ENCODE measurements around the gene YEATS2. TPM values are rescaled to one million over a fixed set of nuclear protein-coding genes. Genes with fewer than 3 reads are reported as not detected.

YEATS2 gene
- polyA plus RNA-seq, 1 donor from 2014 or later = 46.2 TPM

DNA sequence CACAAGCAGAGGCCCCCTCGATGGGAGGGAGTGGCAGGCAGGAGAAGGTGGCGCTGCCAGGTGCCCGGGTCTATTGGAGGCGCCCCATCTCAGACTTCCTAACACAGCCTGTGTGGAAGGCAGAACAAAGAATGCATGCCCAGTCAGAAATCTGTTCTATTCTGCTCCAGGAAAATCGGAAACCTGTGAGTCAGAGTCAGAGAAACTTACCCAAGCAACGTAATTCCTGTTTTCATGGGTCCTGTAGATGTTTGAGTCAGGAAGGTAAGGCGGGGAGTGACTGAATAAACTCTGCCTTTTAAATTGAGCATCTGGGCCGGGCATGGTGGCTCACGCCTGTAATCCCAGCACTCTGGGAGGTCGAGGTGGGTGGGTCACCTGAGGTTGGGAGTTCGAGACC, 114.0 kb downstream of the YEATS2 start:
- Histone ChIP-seq H3F3A (ENCODE audit: insufficient read depth, low read length, poor library complexity, severe bottlenecking) (no peaks in the 10 kb centered on the region), H3K9ac (ENCODE audit: low read length) (no peak overlapping the region), H3K36me3 (ENCODE audit: insufficient read depth, low read length) (peaks cover 24% of the 10 kb centered on the region), H3K9me3 (ENCODE audit: low read length) (no peaks in the 10 kb centered on the region), H3K27me3 (ENCODE audit: insufficient read depth, low read depth, low read length) (no peaks in the 10 kb centered on the region), H3K9me2 (ENCODE audit: insufficient read depth, low read length) (no peaks in the 10 kb centered on the region), H3K4me2 (ENCODE audit: low read length) (no peak overlapping the region), H3K4me3 (ENCODE audit: low read length) (no peak overlapping the region), H2AFZ (ENCODE audit: low read depth, low read length) (no peak overlapping the region), H3K27ac (ENCODE audit: low read length) (no peak overlapping the region), H4K20me1 (ENCODE audit: insufficient read depth) (no peaks in the 10 kb centered on the region), H3K79me2 (replicated peaks; ENCODE audit: insufficient read depth, low read length) (no peaks in the 10 kb centered on the region)
- no peak for TF ChIP-seq SMC3 (conservative IDR thresholded peaks at IDR 0.05; ENCODE audit: poor library complexity)

DNA sequence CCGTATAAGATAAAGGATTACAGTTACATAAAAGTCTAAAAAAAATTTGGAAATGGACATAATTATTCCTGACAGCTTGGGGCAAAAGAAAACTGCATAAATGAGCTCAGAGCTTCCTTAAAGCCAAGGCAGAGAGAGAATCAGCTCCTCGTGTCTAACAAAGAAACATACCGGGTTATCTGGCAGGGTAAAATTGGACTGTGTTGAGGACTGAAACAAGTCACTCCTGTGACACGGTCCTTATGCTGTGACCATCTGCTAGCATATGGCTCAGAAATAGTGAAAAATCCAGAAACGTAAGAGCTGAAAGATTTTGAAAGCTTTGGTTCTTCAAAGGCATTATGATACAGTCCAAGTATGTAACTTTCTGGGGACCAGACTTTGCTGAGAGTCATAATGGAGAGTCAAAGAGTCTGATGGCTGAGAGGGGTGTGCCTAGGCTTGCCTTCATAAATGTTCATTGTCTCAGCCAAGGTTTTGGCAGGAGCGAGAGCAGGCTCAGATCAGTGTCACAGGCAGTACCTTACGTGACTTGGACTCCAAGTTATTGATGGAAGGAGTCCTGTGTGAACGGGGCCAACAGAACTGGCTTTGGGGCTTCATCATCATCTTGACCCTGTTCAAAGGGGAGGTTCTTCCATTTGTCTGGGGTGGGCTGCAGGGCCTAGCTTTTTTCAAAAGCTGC, 115.3 kb downstream of the YEATS2 start:
- Histone ChIP-seq H3K4me2 (ENCODE audit: low read length) (no peak overlapping the region), H3K9me2 (ENCODE audit: insufficient read depth, low read length) (no peaks in the 10 kb centered on the region), H3K36me3 (ENCODE audit: insufficient read depth, low read length) (peaks cover 17% of the 10 kb centered on the region), H3K9ac (ENCODE audit: low read length) (no peak overlapping the region), H3K27ac (ENCODE audit: low read length) (no peak overlapping the region), H3K9me3 (ENCODE audit: low read length) (no peaks in the 10 kb centered on the region), H3K27me3 (ENCODE audit: insufficient read depth, low read depth, low read length) (no peaks in the 10 kb centered on the region), H4K20me1 (ENCODE audit: insufficient read depth) (no peaks in the 10 kb centered on the region), H3K79me2 (replicated peaks; ENCODE audit: insufficient read depth, low read length) (no peaks in the 10 kb centered on the region), H2AFZ (ENCODE audit: low read depth, low read length) (no peak overlapping the region), H3F3A (ENCODE audit: insufficient read depth, low read length, poor library complexity, severe bottlenecking) (no peaks in the 10 kb centered on the region), H3K4me3 (ENCODE audit: low read length) (no peak overlapping the region)
- TF ChIP-seq EZH2 (IDR thresholded peaks at IDR 0.05; ENCODE audit: borderline replicate concordance, insufficient read depth, low read length, poor library complexity, severe bottlenecking) (no peak), MXI1 (conservative IDR thresholded peaks at IDR 0.05; ENCODE audit: poor library complexity, severe bottlenecking) (no peak), POLR2AphosphoS5 (IDR thresholded peaks at IDR 0.05) (no peak), SMC3 (conservative IDR thresholded peaks at IDR 0.05; ENCODE audit: poor library complexity) (no peak), RAD21 (conservative IDR thresholded peaks at IDR 0.05) (no peak)
- TF ChIP-seq, protein P1, sequence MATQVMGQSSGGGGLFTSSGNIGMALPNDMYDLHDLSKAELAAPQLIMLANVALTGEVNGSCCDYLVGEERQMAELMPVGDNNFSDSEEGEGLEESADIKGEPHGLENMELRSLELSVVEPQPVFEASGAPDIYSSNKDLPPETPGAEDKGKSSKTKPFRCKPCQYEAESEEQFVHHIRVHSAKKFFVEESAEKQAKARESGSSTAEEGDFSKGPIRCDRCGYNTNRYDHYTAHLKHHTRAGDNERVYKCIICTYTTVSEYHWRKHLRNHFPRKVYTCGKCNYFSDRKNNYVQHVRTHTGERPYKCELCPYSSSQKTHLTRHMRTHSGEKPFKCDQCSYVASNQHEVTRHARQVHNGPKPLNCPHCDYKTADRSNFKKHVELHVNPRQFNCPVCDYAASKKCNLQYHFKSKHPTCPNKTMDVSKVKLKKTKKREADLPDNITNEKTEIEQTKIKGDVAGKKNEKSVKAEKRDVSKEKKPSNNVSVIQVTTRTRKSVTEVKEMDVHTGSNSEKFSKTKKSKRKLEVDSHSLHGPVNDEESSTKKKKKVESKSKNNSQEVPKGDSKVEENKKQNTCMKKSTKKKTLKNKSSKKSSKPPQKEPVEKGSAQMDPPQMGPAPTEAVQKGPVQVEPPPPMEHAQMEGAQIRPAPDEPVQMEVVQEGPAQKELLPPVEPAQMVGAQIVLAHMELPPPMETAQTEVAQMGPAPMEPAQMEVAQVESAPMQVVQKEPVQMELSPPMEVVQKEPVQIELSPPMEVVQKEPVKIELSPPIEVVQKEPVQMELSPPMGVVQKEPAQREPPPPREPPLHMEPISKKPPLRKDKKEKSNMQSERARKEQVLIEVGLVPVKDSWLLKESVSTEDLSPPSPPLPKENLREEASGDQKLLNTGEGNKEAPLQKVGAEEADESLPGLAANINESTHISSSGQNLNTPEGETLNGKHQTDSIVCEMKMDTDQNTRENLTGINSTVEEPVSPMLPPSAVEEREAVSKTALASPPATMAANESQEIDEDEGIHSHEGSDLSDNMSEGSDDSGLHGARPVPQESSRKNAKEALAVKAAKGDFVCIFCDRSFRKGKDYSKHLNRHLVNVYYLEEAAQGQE (IDR thresholded peaks at IDR 0.05; ENCODE audit: borderline replicate concordance) = no peak

DNA sequence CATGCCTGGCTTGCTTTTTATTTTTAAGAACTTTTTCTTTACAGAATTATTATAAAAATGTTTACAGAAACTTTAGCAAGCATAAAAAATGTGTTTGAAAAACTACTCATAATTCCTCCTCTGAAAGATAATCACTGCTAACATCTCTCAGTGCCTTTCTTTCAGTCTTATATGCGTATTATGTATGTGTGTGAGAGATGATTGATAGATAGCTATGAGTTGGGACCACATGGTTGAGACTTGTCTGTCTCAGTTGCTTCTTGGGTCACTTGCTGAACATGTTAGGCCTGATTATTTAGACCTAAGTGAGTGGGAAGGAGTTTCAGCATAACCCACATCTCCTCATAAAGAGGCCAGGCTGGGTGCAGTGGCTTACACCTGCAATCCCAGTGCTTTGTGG, 116.6 kb downstream of the YEATS2 start:
- Histone ChIP-seq H3F3A (ENCODE audit: insufficient read depth, low read length, poor library complexity, severe bottlenecking) (no peaks in the 10 kb centered on the region), H3K4me2 (ENCODE audit: low read length) (no peak overlapping the region), H3K27me3 (ENCODE audit: insufficient read depth, low read depth, low read length) (no peaks in the 10 kb centered on the region), H3K4me3 (ENCODE audit: low read length) (no peak overlapping the region), H2AFZ (ENCODE audit: low read depth, low read length) (no peak overlapping the region), H3K36me3 (ENCODE audit: insufficient read depth, low read length) (peaks cover 17% of the 10 kb centered on the region), H3K9ac (ENCODE audit: low read length) (no peak overlapping the region), H4K20me1 (ENCODE audit: insufficient read depth) (no peaks in the 10 kb centered on the region), H3K79me2 (replicated peaks; ENCODE audit: insufficient read depth, low read length) (no peaks in the 10 kb centered on the region), H3K27ac (ENCODE audit: low read length) (no peak overlapping the region), H3K9me2 (ENCODE audit: insufficient read depth, low read length) (no peaks in the 10 kb centered on the region), H3K9me3 (ENCODE audit: low read length) (no peaks in the 10 kb centered on the region)
- TF ChIP-seq, protein P2, sequence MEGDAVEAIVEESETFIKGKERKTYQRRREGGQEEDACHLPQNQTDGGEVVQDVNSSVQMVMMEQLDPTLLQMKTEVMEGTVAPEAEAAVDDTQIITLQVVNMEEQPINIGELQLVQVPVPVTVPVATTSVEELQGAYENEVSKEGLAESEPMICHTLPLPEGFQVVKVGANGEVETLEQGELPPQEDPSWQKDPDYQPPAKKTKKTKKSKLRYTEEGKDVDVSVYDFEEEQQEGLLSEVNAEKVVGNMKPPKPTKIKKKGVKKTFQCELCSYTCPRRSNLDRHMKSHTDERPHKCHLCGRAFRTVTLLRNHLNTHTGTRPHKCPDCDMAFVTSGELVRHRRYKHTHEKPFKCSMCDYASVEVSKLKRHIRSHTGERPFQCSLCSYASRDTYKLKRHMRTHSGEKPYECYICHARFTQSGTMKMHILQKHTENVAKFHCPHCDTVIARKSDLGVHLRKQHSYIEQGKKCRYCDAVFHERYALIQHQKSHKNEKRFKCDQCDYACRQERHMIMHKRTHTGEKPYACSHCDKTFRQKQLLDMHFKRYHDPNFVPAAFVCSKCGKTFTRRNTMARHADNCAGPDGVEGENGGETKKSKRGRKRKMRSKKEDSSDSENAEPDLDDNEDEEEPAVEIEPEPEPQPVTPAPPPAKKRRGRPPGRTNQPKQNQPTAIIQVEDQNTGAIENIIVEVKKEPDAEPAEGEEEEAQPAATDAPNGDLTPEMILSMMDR (IDR thresholded peaks at IDR 0.05; ENCODE audit: poor library complexity, severe bottlenecking) = no peak
- TF ChIP-seq POLR2AphosphoS5 (IDR thresholded peaks at IDR 0.05) (no peak), SMC3 (conservative IDR thresholded peaks at IDR 0.05; ENCODE audit: poor library complexity) (no peak), EP300 (conservative IDR thresholded peaks at IDR 0.05; ENCODE audit: poor library complexity, severe bottlenecking) (no peak), MXI1 (conservative IDR thresholded peaks at IDR 0.05; ENCODE audit: poor library complexity, severe bottlenecking) (no peak), TAF1 (IDR thresholded peaks at IDR 0.05; ENCODE audit: low read depth) (no peak), RAD21 (conservative IDR thresholded peaks at IDR 0.05) (no peak), EZH2 (IDR thresholded peaks at IDR 0.05; ENCODE audit: borderline replicate concordance, insufficient read depth, low read length, poor library complexity, severe bottlenecking) (no peak)
- TF ChIP-seq, protein P1 (IDR thresholded peaks at IDR 0.05; ENCODE audit: borderline replicate concordance) = no peak
